K562 (cell line): ENCODE measurements around the gene ACRBP. TPM values are rescaled to one million over a fixed set of nuclear protein-coding genes. Genes with fewer than 3 reads are reported as not detected.
A peak's percentile ranks its signal among the peaks of the same experiment; 100 is the strongest.

ENCODE experiments used
- ASH1L ChIP-seq: fragments of 450-650 bp; IDR thresholded peaks from 2 replicates; pipeline ENCODE4 v1.6.1; 2018; ENCODE audit warnings: borderline replicate concordance, mild to moderate bottlenecking, low read depth; ENCODE audit not compliant: partially characterized antibody
- CTBP1 ChIP-seq: fragments of 450-650 bp; IDR thresholded peaks from 2 replicates; pipeline ENCODE4 v1.6.1; 2016; ENCODE audit warnings: borderline replicate concordance
- CXXC5 ChIP-seq: fragments of 250-450 bp; sonication (Bioruptor Pico); IDR thresholded peaks from 2 replicates; pipeline ENCODE4 v1.8.0; 2022; ENCODE audit warnings: inconsistent platforms, mild to moderate bottlenecking, moderate library complexity
- DACH1 ChIP-seq: fragments of 450-650 bp; IDR thresholded peaks from 2 replicates; pipeline ENCODE4 v1.6.1; 2018; ENCODE audit not compliant: partially characterized antibody
- ETS2 ChIP-seq: IDR thresholded peaks from 2 replicates; pipeline ENCODE4 v1.6.1; 2016; ENCODE audit warnings: borderline replicate concordance, missing genetic modification characterization, mild to moderate bottlenecking, moderate library complexity, missing compliant biosample characterization; ENCODE audit not compliant: poor library complexity, severe bottlenecking
- ETV1 ChIP-seq: fragments of 450-650 bp; conservative IDR thresholded peaks from 2 replicates; pipeline ENCODE4 v1.6.1; 2016; ENCODE audit warnings: missing genetic modification characterization, control low read depth, low read depth, missing compliant biosample characterization
- EWSR1 ChIP-seq: fragments of 450-650 bp; IDR thresholded peaks from 2 replicates; pipeline ENCODE4 v1.6.1; 2018; ENCODE audit warnings: borderline replicate concordance, mild to moderate bottlenecking, low read depth, moderate library complexity; ENCODE audit not compliant: partially characterized antibody
- HDAC8 ChIP-seq: fragments of 450-650 bp; IDR thresholded peaks from 2 replicates; pipeline ENCODE4 v1.6.1; 2016; ENCODE audit warnings: mild to moderate bottlenecking, missing genetic modification characterization, moderate library complexity, missing compliant biosample characterization
- KDM5B ChIP-seq: fragments of 200-600 bp; sonication (generic); IDR thresholded peaks from 2 replicates; pipeline ENCODE4 v1.6.1; 2012; ENCODE audit warnings: low read depth, mild to moderate bottlenecking, moderate library complexity, low read length, control low read depth, inconsistent platforms; ENCODE audit not compliant: insufficient replicate concordance
- NBN ChIP-seq: fragments of 450-650 bp; IDR thresholded peaks from 2 replicates; pipeline ENCODE4 v1.6.1; 2016; ENCODE audit warnings: low read depth, mild to moderate bottlenecking
- NFE2L1 ChIP-seq: fragments of 450-650 bp; IDR thresholded peaks from 2 replicates; pipeline ENCODE4 v1.6.1; 2016; ENCODE audit warnings: missing genetic modification characterization, low read depth, mild to moderate bottlenecking, missing compliant biosample characterization, moderate library complexity, borderline replicate concordance
- PHF8 ChIP-seq: fragments of 200-600 bp; sonication (generic); IDR thresholded peaks from 2 replicates; pipeline ENCODE4 v1.6.1; 2012; ENCODE audit warnings: mixed run types, mild to moderate bottlenecking, inconsistent platforms, low read length, moderate library complexity, borderline replicate concordance
- POLR3A ChIP-seq: IDR thresholded peaks from 2 replicates; pipeline ENCODE4 v1.6.1; 2011; ENCODE audit warnings: borderline replicate concordance, mild to moderate bottlenecking, moderate library complexity; ENCODE audit not compliant: insufficient read length, insufficient read depth; ENCODE audit errors: extremely low read depth
- RBM15 ChIP-seq: fragments of 200-400 bp; formaldehyde crosslinking; IDR thresholded peaks from 2 replicates; pipeline ENCODE4 v1.6.1; 2018; ENCODE audit warnings: mild to moderate bottlenecking, low read length, moderate library complexity; ENCODE audit not compliant: insufficient read depth
- TCF3 ChIP-seq: sonication (generic); formaldehyde crosslinking; IDR thresholded peaks from 2 replicates; pipeline ENCODE4 v1.4.0; 2020; ENCODE audit warnings: mild to moderate bottlenecking, missing genetic modification reagents
- U2AF2 ChIP-seq: fragments of 200-400 bp; formaldehyde crosslinking; optimal IDR thresholded peaks from 2 replicates; pipeline ENCODE3; 2017; ENCODE audit warnings: low read depth, mild to moderate bottlenecking, low read length
- ZNF239 ChIP-seq: fragments of 250-450 bp; sonication (Bioruptor Pico); IDR thresholded peaks from 2 replicates; pipeline ENCODE4 v1.4.0; 2020; ENCODE audit warnings: mild to moderate bottlenecking
- polyA plus RNA-seq, 8 experiments: library from polyadenylated mRNA; depleted of rRNA in 4 of 8; stranded (reverse) in 5 of 8; unstranded in 3 of 8; fragments of >200 nt; fragmentation: Nextera tagmentation in 2 of 8; fragmentation: Illumina TruSeq in 1 of 8; extraction: Ambion mirVana in 2 of 8; extraction: Trizol in 1 of 8; gene quantifications; 2 replicates each; pipeline versions ENCODE4 v1.2.1 to v1.2.3, GENCODE V29; 2011 to 2014; ENCODE audit warnings: inconsistent platforms in 1 of 8, missing spikeins in 1 of 8
- total RNA-seq, 7 experiments: library from RNA; depleted of rRNA in 6 of 7; stranded (reverse); fragments of >200 nt in 6 of 7; fragmentation: Illumina TruSeq in 2 of 7; extraction: Trizol in 2 of 7; gene quantifications; 2 replicates each; pipeline versions ENCODE4 v1.2.1 to v1.2.3, GENCODE V29; 2011 to 2021; ENCODE audit warnings: low replicate concordance in 1 of 7
- TF ChIP-seq, protein P1 (sequence below), 3 experiments: IDR thresholded peaks in 2 of 3; conservative IDR thresholded peaks in 1 of 3; 2 replicates each; pipeline ENCODE4 v1.5.1; 2011 to 2012; ENCODE audit warnings: low read length in 3 of 3, mild to moderate bottlenecking in 3 of 3, control low read depth in 2 of 3, improper control_type of control experiment in 1 of 3, inconsistent platforms in 1 of 3, low read depth in 1 of 3, mixed read lengths in 1 of 3, moderate library complexity in 1 of 3; ENCODE audit not compliant: insufficient read depth in 2 of 3
- TF ChIP-seq, protein P2 (sequence below), 2 experiments: fragments of 150-350 bp in 1 of 2; IDR thresholded peaks; 2 replicates each; pipeline ENCODE4 v1.6.1; 2012 to 2016; ENCODE audit warnings: low read depth in 2 of 2, low read length in 2 of 2, mild to moderate bottlenecking in 1 of 2, moderate library complexity in 1 of 2

The ACRBP gene
- total and polyA plus RNA-seq, 9 of the 15 experiments (the other 6 are each of a cell fraction or from before 2014, with no cell fraction given), result 3.1 to 31.8 (median 8.4) TPM

DNA sequence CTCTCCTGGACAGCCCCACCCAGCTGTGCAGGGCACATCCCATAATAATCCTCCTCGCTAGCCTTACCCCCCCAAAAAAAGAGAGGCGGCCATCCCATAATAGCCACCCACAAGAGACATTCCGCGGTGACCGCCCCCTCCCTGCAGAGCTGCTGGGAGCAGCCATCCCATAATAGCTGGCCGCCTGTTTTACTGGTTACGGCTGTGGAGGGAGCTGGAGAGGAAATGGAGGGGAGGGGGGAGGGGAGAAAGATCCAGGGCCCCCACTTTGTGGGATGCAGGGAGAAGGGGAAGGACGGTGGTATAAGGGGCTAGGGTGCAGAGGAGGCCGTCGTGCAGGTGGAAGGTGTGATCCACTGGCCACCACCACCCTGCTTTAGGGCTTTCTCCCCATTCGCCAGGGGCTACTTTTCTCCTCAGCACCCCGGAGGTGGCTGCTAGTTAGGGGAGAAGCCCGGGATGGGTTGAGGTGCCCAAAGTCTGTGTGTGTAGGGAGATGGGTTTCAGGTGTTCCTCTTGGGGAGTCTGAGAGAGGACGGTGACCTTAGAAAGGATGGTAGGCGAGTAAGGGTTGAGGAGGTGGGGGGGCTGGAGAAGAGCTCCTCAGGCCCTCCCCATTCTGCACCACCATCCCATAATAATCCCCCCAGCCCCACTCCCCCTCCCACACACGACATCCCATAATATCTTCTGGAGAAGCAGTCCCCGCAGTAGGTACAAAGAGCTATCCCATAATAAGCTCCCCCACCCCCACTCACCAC is 34.0 kb downstream of the ACRBP start (continued):
- TF ChIP-seq ETV1, result peak; percentile 34; the same call in 1 of the 2 replicates
- TF ChIP-seq ZNF239 (CRISPR knock-in tag), result no peak
- peak; percentile 22 for TF ChIP-seq DACH1
- no peak for TF ChIP-seq ETS2
- TF ChIP-seq TCF3 (CRISPR knock-in tag), result no peak
- 0 out of 2 replicates have a peak, but pooled peaks have one; percentile 42 for TF ChIP-seq NBN
- TF ChIP-seq, protein P1, sequence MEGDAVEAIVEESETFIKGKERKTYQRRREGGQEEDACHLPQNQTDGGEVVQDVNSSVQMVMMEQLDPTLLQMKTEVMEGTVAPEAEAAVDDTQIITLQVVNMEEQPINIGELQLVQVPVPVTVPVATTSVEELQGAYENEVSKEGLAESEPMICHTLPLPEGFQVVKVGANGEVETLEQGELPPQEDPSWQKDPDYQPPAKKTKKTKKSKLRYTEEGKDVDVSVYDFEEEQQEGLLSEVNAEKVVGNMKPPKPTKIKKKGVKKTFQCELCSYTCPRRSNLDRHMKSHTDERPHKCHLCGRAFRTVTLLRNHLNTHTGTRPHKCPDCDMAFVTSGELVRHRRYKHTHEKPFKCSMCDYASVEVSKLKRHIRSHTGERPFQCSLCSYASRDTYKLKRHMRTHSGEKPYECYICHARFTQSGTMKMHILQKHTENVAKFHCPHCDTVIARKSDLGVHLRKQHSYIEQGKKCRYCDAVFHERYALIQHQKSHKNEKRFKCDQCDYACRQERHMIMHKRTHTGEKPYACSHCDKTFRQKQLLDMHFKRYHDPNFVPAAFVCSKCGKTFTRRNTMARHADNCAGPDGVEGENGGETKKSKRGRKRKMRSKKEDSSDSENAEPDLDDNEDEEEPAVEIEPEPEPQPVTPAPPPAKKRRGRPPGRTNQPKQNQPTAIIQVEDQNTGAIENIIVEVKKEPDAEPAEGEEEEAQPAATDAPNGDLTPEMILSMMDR (IDR thresholded peaks at IDR 0.05 in 2 of 3, conservative IDR thresholded peaks at IDR 0.05 in 1 of 3; ENCODE audit: insufficient read depth in 2 of 3, low read depth in 1 of 3, low read length in 3 of 3), result 0 out of 6 replicates have a peak, but pooled peaks of 1 of the 3 experiments have one; percentile 2
- TF ChIP-seq KDM5B, result peak; percentile 23
- TF ChIP-seq CTBP1, result peak; percentile 63
- TF ChIP-seq CXXC5 (CRISPR knock-in tag), result peak; percentile 48; the same call in 1 of the 2 replicates
- no peak for TF ChIP-seq U2AF2
- no peak for TF ChIP-seq NFE2L1 (tag)
- no peak for TF ChIP-seq EWSR1
- TF ChIP-seq HDAC8, result 0 out of 2 replicates have a peak, but pooled peaks have one; percentile 59
- no peak for TF ChIP-seq ASH1L
- TF ChIP-seq, protein P2, sequence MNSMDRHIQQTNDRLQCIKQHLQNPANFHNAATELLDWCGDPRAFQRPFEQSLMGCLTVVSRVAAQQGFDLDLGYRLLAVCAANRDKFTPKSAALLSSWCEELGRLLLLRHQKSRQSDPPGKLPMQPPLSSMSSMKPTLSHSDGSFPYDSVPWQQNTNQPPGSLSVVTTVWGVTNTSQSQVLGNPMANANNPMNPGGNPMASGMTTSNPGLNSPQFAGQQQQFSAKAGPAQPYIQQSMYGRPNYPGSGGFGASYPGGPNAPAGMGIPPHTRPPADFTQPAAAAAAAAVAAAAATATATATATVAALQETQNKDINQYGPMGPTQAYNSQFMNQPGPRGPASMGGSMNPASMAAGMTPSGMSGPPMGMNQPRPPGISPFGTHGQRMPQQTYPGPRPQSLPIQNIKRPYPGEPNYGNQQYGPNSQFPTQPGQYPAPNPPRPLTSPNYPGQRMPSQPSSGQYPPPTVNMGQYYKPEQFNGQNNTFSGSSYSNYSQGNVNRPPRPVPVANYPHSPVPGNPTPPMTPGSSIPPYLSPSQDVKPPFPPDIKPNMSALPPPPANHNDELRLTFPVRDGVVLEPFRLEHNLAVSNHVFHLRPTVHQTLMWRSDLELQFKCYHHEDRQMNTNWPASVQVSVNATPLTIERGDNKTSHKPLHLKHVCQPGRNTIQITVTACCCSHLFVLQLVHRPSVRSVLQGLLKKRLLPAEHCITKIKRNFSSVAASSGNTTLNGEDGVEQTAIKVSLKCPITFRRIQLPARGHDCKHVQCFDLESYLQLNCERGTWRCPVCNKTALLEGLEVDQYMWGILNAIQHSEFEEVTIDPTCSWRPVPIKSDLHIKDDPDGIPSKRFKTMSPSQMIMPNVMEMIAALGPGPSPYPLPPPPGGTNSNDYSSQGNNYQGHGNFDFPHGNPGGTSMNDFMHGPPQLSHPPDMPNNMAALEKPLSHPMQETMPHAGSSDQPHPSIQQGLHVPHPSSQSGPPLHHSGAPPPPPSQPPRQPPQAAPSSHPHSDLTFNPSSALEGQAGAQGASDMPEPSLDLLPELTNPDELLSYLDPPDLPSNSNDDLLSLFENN (IDR thresholded peaks at IDR 0.05; ENCODE audit: low read depth in 2 of 2, low read length in 2 of 2), result 0 out of 4 replicates have a peak, but pooled peaks of 1 of the 2 experiments have one; percentile 31
- peak; percentile 41; the same call in 1 of the 2 replicates for TF ChIP-seq PHF8
- no peak for TF ChIP-seq RBM15
- TF ChIP-seq POLR3A, result no peak
